CD4-positive, alpha-beta T cell (primary cell): Measurements from ENCODE around the gene PCLO. TPM values are rescaled to one million over a fixed set of nuclear protein-coding genes. Genes with fewer than 3 reads are reported as not detected.

Source experiments
- ATAC-seq: fragments of 200-7000 bp; cut with Tn5 transposase; one replicate; pipeline ENCODE4 v1.10.0; 2022; ENCODE audit warnings: mild to moderate bottlenecking; ENCODE audit not compliant: poor library complexity
- CTCF ChIA-PET: fragments of 350-600 bp; sonication (Branson Sonifier 250); formaldehyde crosslinking; loops from one replicate; lab custom pipeline; 2021; ENCODE audit warnings: antibody characterized with exemption, inconsistent platforms; lab: Charles Lee
- POLR2A ChIA-PET: fragments of 350-600 bp; sonication (Branson Sonifier 250); formaldehyde crosslinking; loops from one replicate; lab custom pipeline; 2021; ENCODE audit warnings: antibody characterized with exemption, inconsistent platforms; lab: Charles Lee
- DNase-seq, 14 experiments: peaks; one replicate each; pipeline ENCODE4 v3.0.0-alpha.2; 2013 to 2020; ENCODE audit warnings: mixed read lengths in 2 of 14
- H3K27ac ChIP-seq, 2 donors: one replicate each; pipeline versions ENCODE4 v1.5.1 to v1.7.0; 2013; ENCODE audit warnings: low read length in 2 of 2, low read depth in 1 of 2, mild to moderate bottlenecking in 1 of 2
- H3K27me3 ChIP-seq, 2 experiments: 1 replicate in 1 of 2; 2 replicates in 1 of 2; pipeline versions ENCODE4 v1.6.1 to v1.7.0; 2013; ENCODE audit warnings: low read length in 2 of 2, control low read depth in 1 of 2, mild to moderate bottlenecking in 1 of 2, moderate library complexity in 1 of 2; ENCODE audit not compliant: insufficient read depth in 2 of 2, control insufficient read depth in 1 of 2
- H3K36me3 ChIP-seq: one replicate; pipeline ENCODE4 v1.6.1; 2013; ENCODE audit warnings: low read length, control low read depth; ENCODE audit not compliant: insufficient read depth
- H3K4me1 ChIP-seq: one replicate; pipeline ENCODE4 v1.6.1; 2013; ENCODE audit warnings: low read length, control low read depth; ENCODE audit not compliant: insufficient read depth
- H3K4me3 ChIP-seq: one replicate; pipeline ENCODE4 v1.5.1; 2013; ENCODE audit warnings: mild to moderate bottlenecking, low read length, moderate library complexity
- H3K9me3 ChIP-seq, 2 experiments: 1 replicate in 1 of 2; 2 replicates in 1 of 2; pipeline versions ENCODE4 v1.6.1 to v1.7.0; 2013; ENCODE audit warnings: low read length in 2 of 2, mild to moderate bottlenecking in 2 of 2, control low read depth in 1 of 2, moderate library complexity in 1 of 2; ENCODE audit not compliant: control insufficient read depth in 1 of 2, insufficient read depth in 1 of 2
- H3K27ac Mint-ChIP-seq: one replicate; pipeline ENCODE4 v1.8.0; 2020; ENCODE audit warnings: mixed read lengths
- H3K27me3 Mint-ChIP-seq: one replicate; pipeline ENCODE4 v1.8.0; 2021; ENCODE audit warnings: mixed read lengths
- H3K36me3 Mint-ChIP-seq: one replicate; pipeline ENCODE4 v1.8.0; 2021; ENCODE audit warnings: low read depth, mixed read lengths
- H3K4me1 Mint-ChIP-seq: one replicate; pipeline ENCODE4 v1.8.0; 2021; ENCODE audit warnings: low read depth, mixed read lengths
- H3K4me3 Mint-ChIP-seq: one replicate; pipeline ENCODE4 v1.8.0; 2020; ENCODE audit warnings: mild to moderate bottlenecking, mixed read lengths
- H3K9me3 Mint-ChIP-seq: one replicate; pipeline ENCODE4 v1.8.0; 2020; ENCODE audit warnings: mixed read lengths
- intact Hi-C, 2 experiments: fragments of 100-400 bp; cut with DNase I in 1 of 2; cut with micrococcal nuclease in 1 of 2; formaldehyde crosslinking; loops; one replicate each; pipeline versions ENCODE4 v1.15.1 to v1.9.0; 2023 to 2025; cut with DNase I, micrococcal nuclease
- total RNA-seq, 174 experiments: library from RNA in 2 of 174; stranded (reverse) in 2 of 174; gene quantifications; one replicate each; pipeline ENCODE4 v1.2.3 and lab custom pipeline; 2021 to 2026
- TF ChIP-seq, protein P1 (sequence below): fragments of 200-600 bp; IDR thresholded peaks from one replicate; pipeline ENCODE4 v1.8.0; 2022; ENCODE audit warnings: antibody characterized with exemption, mild to moderate bottlenecking

Gene PCLO
- total RNA-seq, 2 experiments from 2014 or later, result not detected

DNA sequence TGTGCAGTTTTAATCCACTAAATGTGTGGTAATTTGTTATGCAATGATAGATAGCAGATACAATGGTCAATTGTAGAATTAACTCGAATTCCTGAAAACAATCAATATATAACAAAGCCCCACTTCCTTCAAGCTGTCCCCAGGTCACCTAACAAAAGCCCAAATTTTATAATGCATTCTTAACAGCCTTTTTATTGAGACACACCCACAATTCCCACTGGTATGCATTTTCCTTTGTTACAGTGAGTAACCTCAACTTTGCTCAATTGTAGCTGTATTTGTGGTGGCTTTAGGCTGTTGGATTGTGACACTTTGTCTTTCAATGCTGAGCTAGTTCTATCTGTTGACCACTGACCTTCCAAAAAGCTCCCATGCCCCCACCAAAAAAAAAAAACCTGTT lies 439.3 kb downstream of the PCLO start:
- intact Hi-C loops, result loop anchor here (10.0 kb wide), 2 partner anchors 489 to 679 kb away; no protein-coding TSS in a partner anchor
- ATAC-seq (no peak), DNase-seq (no peak)
- no peaks in the 10 kb centered on the region for H3K9me3 Mint-ChIP-seq
- Histone ChIP-seq H3K4me1 (no peaks in the 10 kb centered on the region), H3K9me3 (peaks cover 0 to 7% of the 10 kb centered on the region in 2 experiments), H3K27ac (no peak overlapping the region), H3K27me3 (no peaks in the 10 kb centered on the region), H3K36me3 (no peaks in the 10 kb centered on the region), H3K4me3 (no peak overlapping the region)
- H3K4me3 Mint-ChIP-seq, result no peak overlapping the region
- POLR2A ChIA-PET, result no interaction called here
- H3K27ac Mint-ChIP-seq, result no peak overlapping the region
- no peaks in the 10 kb centered on the region for H3K4me1 Mint-ChIP-seq
- no peaks in the 10 kb centered on the region for H3K27me3 Mint-ChIP-seq
- TF ChIP-seq, protein P1, sequence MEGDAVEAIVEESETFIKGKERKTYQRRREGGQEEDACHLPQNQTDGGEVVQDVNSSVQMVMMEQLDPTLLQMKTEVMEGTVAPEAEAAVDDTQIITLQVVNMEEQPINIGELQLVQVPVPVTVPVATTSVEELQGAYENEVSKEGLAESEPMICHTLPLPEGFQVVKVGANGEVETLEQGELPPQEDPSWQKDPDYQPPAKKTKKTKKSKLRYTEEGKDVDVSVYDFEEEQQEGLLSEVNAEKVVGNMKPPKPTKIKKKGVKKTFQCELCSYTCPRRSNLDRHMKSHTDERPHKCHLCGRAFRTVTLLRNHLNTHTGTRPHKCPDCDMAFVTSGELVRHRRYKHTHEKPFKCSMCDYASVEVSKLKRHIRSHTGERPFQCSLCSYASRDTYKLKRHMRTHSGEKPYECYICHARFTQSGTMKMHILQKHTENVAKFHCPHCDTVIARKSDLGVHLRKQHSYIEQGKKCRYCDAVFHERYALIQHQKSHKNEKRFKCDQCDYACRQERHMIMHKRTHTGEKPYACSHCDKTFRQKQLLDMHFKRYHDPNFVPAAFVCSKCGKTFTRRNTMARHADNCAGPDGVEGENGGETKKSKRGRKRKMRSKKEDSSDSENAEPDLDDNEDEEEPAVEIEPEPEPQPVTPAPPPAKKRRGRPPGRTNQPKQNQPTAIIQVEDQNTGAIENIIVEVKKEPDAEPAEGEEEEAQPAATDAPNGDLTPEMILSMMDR, result no peak
- CTCF ChIA-PET, result no interaction called here
- H3K36me3 Mint-ChIP-seq, result no peaks in the 10 kb centered on the region

DNA sequence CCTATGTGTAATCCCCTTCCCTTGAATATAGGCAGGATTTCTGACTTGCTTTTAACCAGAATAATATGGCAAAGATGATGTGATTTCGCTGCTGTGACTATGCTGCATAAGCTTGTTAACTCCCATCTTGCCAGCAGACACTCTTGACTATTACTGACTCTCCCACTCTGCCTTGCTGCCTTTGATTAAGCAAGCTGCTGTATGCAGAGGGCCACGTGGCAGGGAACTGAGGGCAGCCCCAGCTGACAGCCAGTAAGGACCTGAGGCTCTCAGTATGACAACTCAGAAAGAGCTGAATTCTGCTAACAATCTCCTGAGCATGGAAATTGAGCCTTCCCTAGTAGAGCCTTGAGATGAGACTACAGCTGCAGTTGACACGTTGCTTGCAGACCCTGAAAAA lies 439.7 kb downstream of the PCLO start:
- H3K4me1 ChIP-seq, result no peaks in the 10 kb centered on the region
- peaks cover 0 to 7% of the 10 kb centered on the region in 2 experiments for H3K9me3 ChIP-seq
- CTCF ChIA-PET, result no interaction called here
- ATAC-seq, result no peak
- POLR2A ChIA-PET, result no interaction called here
- Mint-ChIP-seq H3K4me1 (no peaks in the 10 kb centered on the region), H3K36me3 (no peaks in the 10 kb centered on the region), H3K4me3 (no peak overlapping the region), H3K27me3 (no peaks in the 10 kb centered on the region), H3K9me3 (no peaks in the 10 kb centered on the region), H3K27ac (no peak overlapping the region)
- intact Hi-C loops, result loop anchor here (10.0 kb wide), 2 partner anchors 488 to 678 kb away; no protein-coding TSS in a partner anchor
- DNase-seq, result no peak
- H3K36me3 ChIP-seq, result no peaks in the 10 kb centered on the region
- TF ChIP-seq, protein P1, result no peak
- H3K4me3 ChIP-seq, result no peak overlapping the region
- H3K27me3 ChIP-seq, result no peaks in the 10 kb centered on the region
- H3K27ac ChIP-seq, result no peak overlapping the region

- Histone ChIP-seq H3K27me3 (no peaks in the 10 kb centered on the region), H3K4me3 (no peak overlapping the region), H3K9me3 (peaks cover 0 to under 1% of the 10 kb centered on the region in 2 experiments), H3K4me1 (no peaks in the 10 kb centered on the region), H3K36me3 (no peaks in the 10 kb centered on the region), H3K27ac (no peak overlapping the region)
- H3K36me3 Mint-ChIP-seq, result no peaks in the 10 kb centered on the region
- peaks cover 2% of the 10 kb centered on the region for H3K9me3 Mint-ChIP-seq
- CTCF ChIA-PET, result no interaction called here
- H3K4me1 Mint-ChIP-seq, result no peaks in the 10 kb centered on the region
- DNase-seq (no peak), ATAC-seq (no peak)
- H3K27me3 Mint-ChIP-seq, result no peaks in the 10 kb centered on the region
- H3K27ac Mint-ChIP-seq, result no peak overlapping the region
- TF ChIP-seq, protein P1, result no peak
- H3K4me3 Mint-ChIP-seq, result no peak overlapping the region
- intact Hi-C loops, result no loop called here
- POLR2A ChIA-PET, result no interaction called here
Observed at GRCh38 chr7:82715344-82715743, 447.3 kb downstream of the PCLO start.
